ENCODE results near the gene PDLIM7. TPM values are rescaled to one million over a fixed set of nuclear protein-coding genes. Genes with fewer than 3 reads are reported as not detected.
A peak's percentile ranks its signal among the peaks of the same experiment; 100 is the strongest.

Gene PDLIM7
- total RNA-seq, 1 experiment from 2014 or later, result 400 TPM

GRCh38 chr5:177475563-177476427, 21.6 kb downstream of the PDLIM7 start:
- no peak overlapping the region for H3K4me3 Mint-ChIP-seq (ENCODE audit: low read depth, unreplicated experiment)
- CTCF ChIA-PET, result interaction anchor here (1.2 to 1.9 kb wide), 2 partner anchors 20 to 86 kb away, joined by 3 to 6 read pairs; no protein-coding TSS in a partner anchor
- H3K27ac Mint-ChIP-seq (ENCODE audit: unreplicated experiment), result peak overlapping the region; percentile 32
- TF ChIP-seq CTCF (IDR thresholded peaks at IDR 0.05; ENCODE audit: unreplicated experiment), result no peak
- BruUV-seq (replicated peaks), result no TSS peak
- H3K4me1 Mint-ChIP-seq (ENCODE audit: low read depth, unreplicated experiment), result peaks cover 33% of the 10 kb centered on the region
- H3K36me3 Mint-ChIP-seq (ENCODE audit: insufficient read depth, unreplicated experiment), result peaks cover 91% of the 10 kb centered on the region
- intact Hi-C loops (cut with micrococcal nuclease; ENCODE audit: unreplicated experiment), result no loop called here
- no peaks in the 10 kb centered on the region for H3K9me3 Mint-ChIP-seq (ENCODE audit: low read depth, unreplicated experiment)
- H3K27me3 Mint-ChIP-seq (ENCODE audit: unreplicated experiment), result no peaks in the 10 kb centered on the region
- DNase-seq, result no peak

- CTCF ChIA-PET, result interaction anchor here (0.5 to 1.2 kb wide), 3 partner anchors 13 to 85 kb away, joined by 3 to 4 read pairs (median 3); no protein-coding TSS in a partner anchor
- no peak for TF ChIP-seq CTCF (IDR thresholded peaks at IDR 0.05; ENCODE audit: unreplicated experiment)
- H3K4me1 Mint-ChIP-seq (ENCODE audit: low read depth, unreplicated experiment), result peaks cover 40% of the 10 kb centered on the region
- intact Hi-C loops (cut with micrococcal nuclease; ENCODE audit: unreplicated experiment), result no loop called here
- H3K27me3 Mint-ChIP-seq (ENCODE audit: unreplicated experiment), result no peaks in the 10 kb centered on the region
- H3K27ac Mint-ChIP-seq (ENCODE audit: unreplicated experiment), result peak overlapping the region; percentile 32
- peak overlapping the region; percentile 76 for H3K4me3 Mint-ChIP-seq (ENCODE audit: low read depth, unreplicated experiment)
- peaks cover 91% of the 10 kb centered on the region for H3K36me3 Mint-ChIP-seq (ENCODE audit: insufficient read depth, unreplicated experiment)
- DNase-seq, result no peak
- H3K9me3 Mint-ChIP-seq (ENCODE audit: low read depth, unreplicated experiment), result no peaks in the 10 kb centered on the region
- BruUV-seq (replicated peaks), result no TSS peak
Measured at GRCh38 chr5:177474846-177475562, 22.4 kb downstream of the PDLIM7 start.

- peaks cover 85% of the 10 kb centered on the region for H3K36me3 Mint-ChIP-seq (ENCODE audit: insufficient read depth, unreplicated experiment)
- peak overlapping the region; percentile 76 for H3K4me3 Mint-ChIP-seq (ENCODE audit: low read depth, unreplicated experiment)
- H3K27ac Mint-ChIP-seq (ENCODE audit: unreplicated experiment), result peak overlapping the region; percentile 25
- peaks cover 40% of the 10 kb centered on the region for H3K4me1 Mint-ChIP-seq (ENCODE audit: low read depth, unreplicated experiment)
- H3K9me3 Mint-ChIP-seq (ENCODE audit: low read depth, unreplicated experiment), result no peaks in the 10 kb centered on the region
- intact Hi-C loops (cut with micrococcal nuclease; ENCODE audit: unreplicated experiment), result no loop called here
- DNase-seq, result no peak
- BruUV-seq (replicated peaks), result no TSS peak
- H3K27me3 Mint-ChIP-seq (ENCODE audit: unreplicated experiment), result no peaks in the 10 kb centered on the region
- CTCF ChIA-PET, result interaction anchor here (0.5 kb wide), 1 partner anchor 14 kb away, joined by 4 read pairs; no protein-coding TSS in a partner anchor
- no peak for TF ChIP-seq CTCF (IDR thresholded peaks at IDR 0.05; ENCODE audit: unreplicated experiment)
Measured at GRCh38 chr5:177474002-177474476, 23.4 kb downstream of the PDLIM7 start.

- H3K9me3 Mint-ChIP-seq (ENCODE audit: low read depth, unreplicated experiment), result no peaks in the 10 kb centered on the region
- intact Hi-C loops (cut with micrococcal nuclease; ENCODE audit: unreplicated experiment), result no loop called here
- TF ChIP-seq CTCF (IDR thresholded peaks at IDR 0.05; ENCODE audit: unreplicated experiment), result no peak
Measured at GRCh38 chr5:177473443-177474001, 23.9 kb downstream of the PDLIM7 start, which contains the start of gene DBN1. TSS of gene DBN1 (minus strand) at chr5:177473634. CDS start at chr5:177473521, 113 bp downstream.

More at GRCh38 chr5:177473443-177474001, 23.9 kb downstream of the PDLIM7 start, which contains the start of gene DBN1:
- H3K4me3 Mint-ChIP-seq (ENCODE audit: low read depth, unreplicated experiment), result peak within 1 kb of the TSS; percentile 76
- peaks cover 35% of the 10 kb centered on the region for H3K4me1 Mint-ChIP-seq (ENCODE audit: low read depth, unreplicated experiment)
- no TSS peak for BruUV-seq (replicated peaks)
- CTCF ChIA-PET, result interaction anchor here (1.1 to 1.8 kb wide), 2 partner anchors 16 to 18 kb away, joined by 4 to 7 read pairs; no protein-coding TSS in a partner anchor
- no peaks in the 10 kb centered on the region for H3K27me3 Mint-ChIP-seq (ENCODE audit: unreplicated experiment)
- peaks cover 85% of the 10 kb centered on the region for H3K36me3 Mint-ChIP-seq (ENCODE audit: insufficient read depth, unreplicated experiment)
- peak within 1 kb of the TSS; percentile 25 for H3K27ac Mint-ChIP-seq (ENCODE audit: unreplicated experiment)
- DNase-seq, result peak; percentile 72
